Psoas muscle (tissue), 8 donors: ENCODE results near the gene SCT. TPM values are rescaled to one million over a fixed set of nuclear protein-coding genes. Genes with fewer than 3 reads are reported as not detected.
A peak's percentile ranks its signal among the peaks of the same experiment; 100 is the strongest.

Experiments
- ATAC-seq, 4 donors: fragments of 200-7000 bp; cut with Tn5 transposase; one replicate each; pipeline ENCODE4 v1.9.1; 2020; ENCODE audit warnings: moderate library complexity in 3 of 4, mild to moderate bottlenecking in 2 of 4
- DNase-seq, 2 donors: peaks; one replicate each; pipeline ENCODE4 v3.0.0-alpha.2; 2020
- H3K27ac ChIP-seq: fragments of 200-600 bp; one replicate; pipeline ENCODE4 v1.8.0; 2022
- H3K27me3 ChIP-seq, 3 donors: fragments of 200-600 bp in 1 of 3; one replicate each; pipeline versions ENCODE4 v1.6.1 to v1.8.0; 2013 to 2022; ENCODE audit warnings: low read length in 2 of 3, mild to moderate bottlenecking in 2 of 3, moderate library complexity in 1 of 3; ENCODE audit not compliant: insufficient read depth in 3 of 3
- H3K36me3 ChIP-seq, 2 donors: fragments of 200-600 bp in 1 of 2; one replicate each; pipeline versions ENCODE4 v1.6.1 to v1.8.0; 2013 to 2022; ENCODE audit warnings: low read depth in 1 of 2, mild to moderate bottlenecking in 1 of 2, moderate library complexity in 1 of 2; ENCODE audit not compliant: insufficient read depth in 1 of 2
- H3K4me1 ChIP-seq: fragments of 200-600 bp; one replicate; pipeline ENCODE4 v1.8.0; 2022
- H3K4me3 ChIP-seq: fragments of 200-600 bp; one replicate; pipeline ENCODE4 v1.8.0; 2022; ENCODE audit warnings: mild to moderate bottlenecking
- H3K9me3 ChIP-seq: fragments of 200-600 bp; one replicate; pipeline ENCODE4 v1.8.0; 2022
- CTCF ChIP-seq: fragments of 200-600 bp; IDR thresholded peaks from one replicate; pipeline ENCODE4 v1.8.0; 2022; ENCODE audit warnings: antibody characterized with exemption
- WGBS, 3 donors: extraction: QIAGEN DNeasy Blood & Tissue Kit; methylation state at CpG; one replicate each; pipeline versions ENCODE4 v1.1.6 to v1.1.7; 2013; 5-methylcytosine and 5-hydroxymethylcytosine counted together
- intact Hi-C, 2 donors: fragments of 100-400 bp; cut with DNase I; formaldehyde crosslinking; loops; one replicate each; pipeline versions ENCODE4 v1.11.0 to v1.14.2; 2022
- polyA plus RNA-seq, 3 donors: library from polyadenylated mRNA; stranded (reverse); fragments of 200-250 nt; gene quantifications; one replicate each; pipeline ENCODE4 v1.2.3, GENCODE V29; 2013
- total RNA-seq, 4 donors: library from RNA; stranded (reverse); fragmentation: NEBNext Ultra II Directional in 2 of 4; extraction: Animal tissue kit (Norgen Biotek cat#: 25700) in 2 of 4; gene quantifications; one replicate each; pipeline versions ENCODE4 v1.2.1 to v1.2.4, GENCODE V29; 2021 to 2023
- donor health status: healthy with polysubstance abuse.
- donor health status: DM: no; HTN: no; CAD: no; lungs with moderate emphysema.
- donor health status: Bipolar disorder and iron deficiency.
- donor health status: healthy.
- donor health status: DM: yes; HTN: yes; CAD: no.
- donor health status: DM: no; HTN: no; CAD: no.
- donor health status: DM: no; HTN: no; CAD: no.
- donor health status: DM: yes; HTN: yes; CAD: no.

Gene SCT
- total and polyA plus RNA-seq, 7 donors: 0.44 to 4.8 (median 1.3) TPM; not detected in 3

GRCh38 chr11:612961-613300 lies 14.1 kb downstream of the SCT start:
- no peak for TF ChIP-seq CTCF
- peak overlapping the region; percentile 93 for H3K27ac ChIP-seq
- H3K4me1 ChIP-seq: peaks cover 39% of the 10 kb centered on the region
- DNase-seq: no peak
- H3K27me3 ChIP-seq: no peaks in the 10 kb centered on the region
- 93 to 94% (median 94%) methylated on average over 10 of the region's 10 CpGs for whole genome bisulfite sequencing, 3 donors
- no peaks in the 10 kb centered on the region for H3K9me3 ChIP-seq
- intact Hi-C loops: no loop called here
- ATAC-seq: no peak
- peaks cover 6 to 60% of the 10 kb centered on the region in 2 donors for H3K36me3 ChIP-seq
- H3K4me3 ChIP-seq: peak overlapping the region; percentile 34

GRCh38 chr11:612201-612960 lies 14.6 kb downstream of the SCT start:
- H3K27ac ChIP-seq: peak overlapping the region; percentile 93
- WGBS, 3 donors: 34 to 42% (median 34%) methylated on average over 25 to 27 of the region's 27 CpGs
- TF ChIP-seq CTCF: peak; percentile 43
- DNase-seq (peak; percentile 78 to 92), ATAC-seq (peak; percentile 68 to 73 (median 70))
- H3K9me3 ChIP-seq: no peaks in the 10 kb centered on the region
- peak overlapping the region; percentile 34 for H3K4me3 ChIP-seq
- H3K27me3 ChIP-seq: no peaks in the 10 kb centered on the region
- intact Hi-C loops: no loop called here
- peaks cover 8 to 66% of the 10 kb centered on the region in 2 donors for H3K36me3 ChIP-seq
- H3K4me1 ChIP-seq: peaks cover 39% of the 10 kb centered on the region

GRCh38 chr11:611001-611996 lies 15.7 kb downstream of the SCT start:
- no peaks in the 10 kb centered on the region for H3K27me3 ChIP-seq
- peaks cover 34% of the 10 kb centered on the region for H3K4me1 ChIP-seq
- WGBS, 3 donors: 83 to 89% (median 88%) methylated on average over 39 to 49 of the region's 49 CpGs
- intact Hi-C loops: loop anchor here in 1 of 2 donors (2.0 kb wide), 1 partner anchor 34 kb away; the partner anchor contains the start of gene PHRF1
- no peak for TF ChIP-seq CTCF
- no peak overlapping the region for H3K4me3 ChIP-seq
- H3K9me3 ChIP-seq: no peaks in the 10 kb centered on the region
- ATAC-seq (no peak), DNase-seq (no peak)
- H3K27ac ChIP-seq: peak overlapping the region; percentile 93
- peaks cover 9 to 77% of the 10 kb centered on the region in 2 donors for H3K36me3 ChIP-seq

GRCh38 chr11:610146-610801 lies 16.7 kb downstream of the SCT start:
- Histone ChIP-seq H3K9me3 (no peaks in the 10 kb centered on the region), H3K27ac (no peak overlapping the region), H3K27me3 (no peaks in the 10 kb centered on the region), H3K36me3 (peaks cover 13 to 87% of the 10 kb centered on the region in 2 donors), H3K4me1 (peaks cover 34% of the 10 kb centered on the region), H3K4me3 (no peak overlapping the region)
- DNase-seq (no peak), ATAC-seq (no peak)
- WGBS, 3 donors: 92 to 96% (median 93%) methylated on average over 17 to 18 of the region's 18 CpGs
- intact Hi-C loops: loop anchor here in 1 of 2 donors (2.0 kb wide), 1 partner anchor 33 kb away; the partner anchor contains the start of gene PHRF1
- no peak for TF ChIP-seq CTCF
